SU-DHL-6 (cell line): Measurements from ENCODE around the gene ANXA5.

Experiments used
- H2AFZ ChIP-seq: fragments of 200-600 bp; sonication (generic); 2 replicates; pipeline ENCODE4 v1.6.1; 2014; ENCODE audit warnings: low read depth, mild to moderate bottlenecking, moderate library complexity, mixed read lengths, antibody characterized with exemption, low read length; ENCODE audit not compliant: severe bottlenecking
- H3F3A ChIP-seq: fragments of 200-600 bp; shearing (Covaris generic); 2 replicates; pipeline ENCODE4 v1.6.0; 2016; ENCODE audit warnings: antibody characterized with exemption, mild to moderate bottlenecking; ENCODE audit not compliant: insufficient read depth
- H3K27ac ChIP-seq: fragments of 200-600 bp; sonication (generic); 2 replicates; pipeline ENCODE4 v1.5.1; 2016; ENCODE audit warnings: low read depth, mild to moderate bottlenecking, low read length, moderate library complexity, mixed read lengths
- H3K27me3 ChIP-seq: fragments of 200-600 bp; sonication (generic), shearing (Covaris generic); 2 replicates; pipeline ENCODE4 v1.6.0; 2014; ENCODE audit warnings: mild to moderate bottlenecking, low read length
- H3K36me3 ChIP-seq: fragments of 200-600 bp; sonication (generic); 2 replicates; pipeline ENCODE4 v1.6.1; 2014; ENCODE audit warnings: mild to moderate bottlenecking, low read length, mixed read lengths
- H3K4me2 ChIP-seq: fragments of 300-600, 200-600 bp; shearing (Covaris generic), sonication (generic); 2 replicates; pipeline ENCODE4 v1.6.0; 2014; ENCODE audit warnings: low read length, low read depth, mild to moderate bottlenecking; ENCODE audit not compliant: poor library complexity, severe bottlenecking
- H3K4me3 ChIP-seq: fragments of 200-600 bp; sonication (generic); 2 replicates; pipeline ENCODE4 v1.5.1; 2014; ENCODE audit warnings: antibody characterized with exemption, low read length, mild to moderate bottlenecking, mixed read lengths; ENCODE audit not compliant: insufficient read depth, poor library complexity, severe bottlenecking
- H3K79me2 ChIP-seq: fragments of 200-600 bp; sonication (generic); 2 replicates; pipeline ENCODE4 v1.6.1; 2014; ENCODE audit warnings: mild to moderate bottlenecking, low read length, moderate library complexity; ENCODE audit not compliant: insufficient read depth
- H3K9ac ChIP-seq: fragments of 200-600 bp; sonication (generic); 2 replicates; pipeline ENCODE4 v1.7.0; 2014; ENCODE audit warnings: mild to moderate bottlenecking, low read length
- H3K9me2 ChIP-seq: fragments of 200-600 bp; sonication (generic); replicated peaks from 2 replicates; pipeline ENCODE4 v1.6.1; 2014; ENCODE audit warnings: low read length; ENCODE audit not compliant: insufficient read depth
- H3K9me3 ChIP-seq: fragments of 200-600 bp; sonication (generic); 2 replicates; pipeline ENCODE4 v1.6.1; 2014; ENCODE audit warnings: low read length, mixed read lengths; ENCODE audit not compliant: insufficient read depth
- H4K20me1 ChIP-seq: fragments of 200-600 bp; sonication (generic); 2 replicates; pipeline ENCODE4 v1.6.1; 2014; ENCODE audit warnings: low read depth, mild to moderate bottlenecking, antibody characterized with exemption, low read length, moderate library complexity, mixed read lengths
- CTCF ChIP-seq: fragments of 200-600 bp; sonication (generic); IDR thresholded peaks from one replicate; pipeline ENCODE4 v1.5.1; 2017; ENCODE audit warnings: antibody characterized with exemption, mild to moderate bottlenecking, low read length, moderate library complexity; ENCODE audit not compliant: insufficient read depth, poor library complexity, severe bottlenecking
- EZH2phosphoT487 ChIP-seq: fragments of 200-600 bp; sonication (generic), shearing (Covaris generic); conservative IDR thresholded peaks from 2 replicates; pipeline ENCODE4 v1.6.1; 2018; ENCODE audit warnings: mild to moderate bottlenecking, antibody characterized with exemption, low read length, moderate library complexity, mixed read lengths

The ANXA5 gene

GRCh38 chr4:121740796-121741409 is 44.1 kb upstream of the ANXA5 start:
- no peaks in the 10 kb centered on the region for H3K27me3 ChIP-seq
- no peaks in the 10 kb centered on the region for H3K79me2 ChIP-seq
- no peaks in the 10 kb centered on the region for H4K20me1 ChIP-seq
- no peak overlapping the region for H3K4me2 ChIP-seq
- no peaks in the 10 kb centered on the region for H3K9me2 ChIP-seq
- no peaks in the 10 kb centered on the region for H3K9me3 ChIP-seq
- TF ChIP-seq CTCF (no peak), EZH2phosphoT487 (no peak)
- H2AFZ ChIP-seq = no peak overlapping the region
- no peak overlapping the region for H3K27ac ChIP-seq
- H3K4me3 ChIP-seq = no peak overlapping the region
- no peaks in the 10 kb centered on the region for H3K36me3 ChIP-seq
- no peaks in the 10 kb centered on the region for H3F3A ChIP-seq
- no peak overlapping the region for H3K9ac ChIP-seq

GRCh38 chr4:121739575-121739974 is 42.8 kb upstream of the ANXA5 start:
- TF ChIP-seq CTCF = no peak
- no peak for TF ChIP-seq EZH2phosphoT487
- no peak overlapping the region for H3K4me3 ChIP-seq
- no peaks in the 10 kb centered on the region for H3F3A ChIP-seq
- no peaks in the 10 kb centered on the region for H3K79me2 ChIP-seq
- no peak overlapping the region for H3K9ac ChIP-seq
- no peaks in the 10 kb centered on the region for H4K20me1 ChIP-seq
- no peaks in the 10 kb centered on the region for H3K9me2 ChIP-seq
- no peak overlapping the region for H3K27ac ChIP-seq
- no peak overlapping the region for H3K4me2 ChIP-seq
- no peaks in the 10 kb centered on the region for H3K36me3 ChIP-seq
- no peaks in the 10 kb centered on the region for H3K27me3 ChIP-seq
- H2AFZ ChIP-seq = no peak overlapping the region
- no peaks in the 10 kb centered on the region for H3K9me3 ChIP-seq

GRCh38 chr4:121738780-121739535 is 42.2 kb upstream of the ANXA5 start:
- no peaks in the 10 kb centered on the region for H3K27me3 ChIP-seq
- no peak overlapping the region for H3K27ac ChIP-seq
- H3K9me3 ChIP-seq = no peaks in the 10 kb centered on the region
- H3K79me2 ChIP-seq = no peaks in the 10 kb centered on the region
- TF ChIP-seq CTCF = no peak
- no peak for TF ChIP-seq EZH2phosphoT487
- no peak overlapping the region for H3K9ac ChIP-seq
- H3K4me2 ChIP-seq = no peak overlapping the region
- H3K4me3 ChIP-seq = no peak overlapping the region
- H3F3A ChIP-seq = no peaks in the 10 kb centered on the region
- H3K36me3 ChIP-seq = no peaks in the 10 kb centered on the region
- no peak overlapping the region for H2AFZ ChIP-seq
- no peaks in the 10 kb centered on the region for H3K9me2 ChIP-seq
- H4K20me1 ChIP-seq = no peaks in the 10 kb centered on the region
